Neural progenitor cell (in vitro differentiated cells): ENCODE measurements around the gene EXOC6B. TPM values are rescaled to one million over a fixed set of nuclear protein-coding genes. Genes with fewer than 3 reads are reported as not detected.
A peak's percentile ranks its signal among the peaks of the same experiment; 100 is the strongest.

ENCODE experiments used
- DNase-seq: peaks from one replicate; pipeline ENCODE4 v3.0.0-alpha.2; 2016; ENCODE audit warnings: low spot score
- H2AFZ ChIP-seq: fragments of 200-600 bp; sonication (generic); replicated peaks from 2 replicates; pipeline ENCODE4 v1.6.1; 2016; ENCODE audit warnings: antibody characterized with exemption
- H3F3A ChIP-seq: fragments of 200-600 bp; sonication (generic); 2 replicates; pipeline ENCODE4 v1.6.1; 2016; ENCODE audit warnings: antibody characterized with exemption, low read depth
- H3K27ac ChIP-seq: fragments of 200-600 bp; sonication (generic); 2 replicates; pipeline ENCODE4 v1.5.1; 2016; ENCODE audit warnings: mild to moderate bottlenecking
- H3K27me3 ChIP-seq: fragments of 200-600 bp; sonication (generic); 2 replicates; pipeline ENCODE4 v1.6.1; 2016; ENCODE audit warnings: mild to moderate bottlenecking, moderate library complexity
- H3K36me3 ChIP-seq: fragments of 200-600 bp; sonication (generic); 2 replicates; pipeline ENCODE4 v1.5.1; 2016
- H3K4me1 ChIP-seq: fragments of 200-600 bp; sonication (generic); 2 replicates; pipeline ENCODE4 v1.6.1; 2016; ENCODE audit warnings: mixed run types
- H3K4me2 ChIP-seq: fragments of 200-600 bp; sonication (generic); 2 replicates; pipeline ENCODE4 v1.6.1; 2016
- H3K4me3 ChIP-seq: fragments of 200-600 bp; sonication (generic); 2 replicates; pipeline ENCODE4 v1.5.1; 2016
- H3K79me2 ChIP-seq: fragments of 200-600 bp; sonication (generic); 2 replicates; pipeline ENCODE4 v1.6.1; 2016; ENCODE audit warnings: low read depth
- H3K9ac ChIP-seq: fragments of 200-600 bp; sonication (generic); 2 replicates; pipeline ENCODE4 v1.6.1; 2016
- H3K9me3 ChIP-seq: fragments of 200-600 bp; sonication (generic); 2 replicates; pipeline ENCODE4 v1.5.1; 2016; ENCODE audit warnings: low read depth
- H4K20me1 ChIP-seq: fragments of 200-600 bp; sonication (generic); 2 replicates; pipeline ENCODE4 v1.6.1; 2016; ENCODE audit warnings: low read depth
- H3K27ac Mint-ChIP-seq: 3 replicates; pipeline ENCODE4 v1.8.0; 2021; ENCODE audit warnings: mixed read lengths
- H3K27me3 Mint-ChIP-seq: 2 replicates; pipeline ENCODE4 v1.8.0; 2022; ENCODE audit warnings: low read depth, mild to moderate bottlenecking, inconsistent platforms, moderate library complexity, mixed read lengths; ENCODE audit not compliant: insufficient read depth
- H3K36me3 Mint-ChIP-seq: 3 replicates; pipeline ENCODE4 v1.8.0; 2021; ENCODE audit warnings: mixed read lengths
- H3K4me1 Mint-ChIP-seq: 3 replicates; pipeline ENCODE4 v1.8.0; 2021; ENCODE audit warnings: mixed read lengths
- H3K4me3 Mint-ChIP-seq: 3 replicates; pipeline ENCODE4 v1.8.0; 2021; ENCODE audit warnings: mild to moderate bottlenecking, moderate library complexity, mixed read lengths
- H3K9me3 Mint-ChIP-seq: 3 replicates; pipeline ENCODE4 v1.8.0; 2020; ENCODE audit warnings: mixed read lengths
- CTCF ChIP-seq: fragments of 200-600 bp; sonication (generic); IDR thresholded peaks from 2 replicates; pipeline ENCODE4 v1.5.1; 2017; ENCODE audit warnings: antibody characterized with exemption, mild to moderate bottlenecking
- EZH2 ChIP-seq: fragments of 200-600 bp; sonication (generic); IDR thresholded peaks from 2 replicates; pipeline ENCODE4 v1.6.1; 2017; ENCODE audit warnings: antibody characterized with exemption, mild to moderate bottlenecking, moderate library complexity
- EZH2phosphoT487 ChIP-seq: fragments of 200-600 bp; sonication (generic); IDR thresholded peaks from 2 replicates; pipeline ENCODE4 v1.6.1; 2017; ENCODE audit warnings: antibody characterized with exemption
- total RNA-seq: library from RNA; depleted of rRNA; stranded (reverse); fragments of >200 nt; gene quantifications from 2 replicates; pipeline ENCODE4 v1.2.3, GENCODE V29; 2015; ENCODE audit warnings: low replicate concordance

Gene EXOC6B
- total RNA-seq, 1 donor from 2014 or later, result 41.2 TPM

- TF ChIP-seq EZH2 (no peak), EZH2phosphoT487 (no peak), CTCF (no peak)
- peaks cover 22% of the 10 kb centered on the region for H3K4me1 Mint-ChIP-seq
- no peak for DNase-seq
- Histone ChIP-seq H3K4me3 (no peak overlapping the region), H3K4me2 (no peak overlapping the region), H3K9ac (no peak overlapping the region), H3F3A (peaks cover 13% of the 10 kb centered on the region), H3K9me3 (no peaks in the 10 kb centered on the region), H3K36me3 (no peaks in the 10 kb centered on the region), H3K4me1 (peaks cover 34% of the 10 kb centered on the region), H2AFZ (no peak overlapping the region), H3K27me3 (no peaks in the 10 kb centered on the region), H4K20me1 (no peaks in the 10 kb centered on the region), H3K27ac (no peak overlapping the region), H3K79me2 (no peaks in the 10 kb centered on the region)
- no peak overlapping the region for H3K4me3 Mint-ChIP-seq
- no peaks in the 10 kb centered on the region for H3K36me3 Mint-ChIP-seq
- no peaks in the 10 kb centered on the region for H3K9me3 Mint-ChIP-seq
- H3K27me3 Mint-ChIP-seq, result peaks cover 4% of the 10 kb centered on the region
- H3K27ac Mint-ChIP-seq, result peak overlapping the region; percentile 66
Observed at GRCh38 chr2:72131371-72131891, 694.4 kb downstream of the EXOC6B start.

GRCh38 chr2:72130659-72131360 is 695.0 kb downstream of the EXOC6B start:
- TF ChIP-seq EZH2 (no peak), CTCF (no peak)
- Histone ChIP-seq H3K4me1 (peaks cover 28% of the 10 kb centered on the region), H3K4me2 (peak overlapping the region; percentile 50), H3K9me3 (no peaks in the 10 kb centered on the region), H3K36me3 (no peaks in the 10 kb centered on the region), H3K27ac (no peak overlapping the region), H3K79me2 (no peaks in the 10 kb centered on the region), H2AFZ (peak overlapping the region; percentile 66), H3K27me3 (no peaks in the 10 kb centered on the region), H3K4me3 (no peak overlapping the region), H3F3A (peaks cover 13% of the 10 kb centered on the region), H3K9ac (no peak overlapping the region), H4K20me1 (no peaks in the 10 kb centered on the region)
- peak; percentile 71 for DNase-seq
- no peaks in the 10 kb centered on the region for H3K36me3 Mint-ChIP-seq
- peaks cover 4% of the 10 kb centered on the region for H3K27me3 Mint-ChIP-seq
- H3K4me3 Mint-ChIP-seq, result no peak overlapping the region
- H3K27ac Mint-ChIP-seq, result peak overlapping the region; percentile 66
- no peaks in the 10 kb centered on the region for H3K9me3 Mint-ChIP-seq
- H3K4me1 Mint-ChIP-seq, result peaks cover 16% of the 10 kb centered on the region

DNA sequence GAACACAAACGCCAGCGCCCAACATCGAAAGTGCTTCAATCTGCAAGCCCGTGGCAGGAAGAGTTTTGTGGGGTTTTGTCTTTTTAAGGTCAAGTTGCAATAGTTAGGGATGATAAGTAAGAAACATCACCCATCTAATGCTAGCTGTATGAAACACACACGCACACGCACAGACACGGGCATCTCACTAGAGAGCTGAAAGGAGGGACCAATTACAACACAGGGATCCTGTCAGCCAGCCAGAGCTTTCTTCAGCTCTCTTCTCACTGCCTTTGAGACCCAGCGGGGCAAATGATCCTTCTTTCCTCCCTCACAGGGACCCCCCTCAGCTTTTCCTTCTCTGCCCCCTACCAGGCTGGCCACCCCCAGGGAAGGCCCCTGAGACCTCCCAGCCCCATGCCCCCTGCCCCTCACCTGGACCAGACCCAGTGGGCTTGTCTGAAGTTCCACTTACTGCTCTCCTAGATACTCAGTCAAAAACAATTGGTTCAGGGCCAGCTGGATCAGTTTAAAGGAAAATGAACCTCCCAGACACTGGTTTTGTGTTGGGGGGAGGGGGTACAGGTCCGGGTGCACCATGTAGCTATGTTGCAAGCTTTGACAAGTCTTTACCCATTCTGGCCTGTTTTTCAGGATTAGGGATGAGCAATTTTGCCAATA is 696.0 kb downstream of the EXOC6B start:
- no peaks in the 10 kb centered on the region for H3K9me3 ChIP-seq
- no peaks in the 10 kb centered on the region for H3K9me3 Mint-ChIP-seq
- H3K4me3 ChIP-seq, result no peak overlapping the region
- no peak overlapping the region for H3K27ac ChIP-seq
- TF ChIP-seq CTCF, result no peak
- no peak for TF ChIP-seq EZH2phosphoT487
- no peak for TF ChIP-seq EZH2
- peak overlapping the region; percentile 50 for H3K4me2 ChIP-seq
- H3K4me1 Mint-ChIP-seq, result peaks cover 16% of the 10 kb centered on the region
- no peaks in the 10 kb centered on the region for H3K27me3 ChIP-seq
- peaks cover 4% of the 10 kb centered on the region for H3K27me3 Mint-ChIP-seq
- no peak for DNase-seq
- H3K79me2 ChIP-seq, result no peaks in the 10 kb centered on the region
- no peak overlapping the region for H2AFZ ChIP-seq
- no peak overlapping the region for H3K27ac Mint-ChIP-seq
- H4K20me1 ChIP-seq, result no peaks in the 10 kb centered on the region
- H3K36me3 Mint-ChIP-seq, result no peaks in the 10 kb centered on the region
- H3K9ac ChIP-seq, result no peak overlapping the region
- no peaks in the 10 kb centered on the region for H3K36me3 ChIP-seq
- peaks cover 27% of the 10 kb centered on the region for H3K4me1 ChIP-seq
- H3K4me3 Mint-ChIP-seq, result no peak overlapping the region
- H3F3A ChIP-seq, result peaks cover 13% of the 10 kb centered on the region
